ENCODE measurements around the gene DIPK1A.

GRCh38 chr1:92870591-92870990, 90.7 kb downstream of the DIPK1A start:
- TF ChIP-seq CTCF (IDR thresholded peaks at IDR 0.05) = no peak
- no peak for TF ChIP-seq POLR2A (IDR thresholded peaks at IDR 0.05)

Data from esophagus squamous epithelium (tissue), 4 donors.